H1 (cell line): ENCODE data around the gene ITGA3.

Experiments
- CHD2 ChIP-seq: IDR thresholded peaks from 2 replicates; pipeline ENCODE4 v1.6.1; 2012; ENCODE audit warnings: low read length, improper control_type of control experiment
- CTCF ChIP-seq, 3 experiments: IDR thresholded peaks; 1 replicate in 2 of 3; 2 replicates in 1 of 3; pipeline versions ENCODE4 v1.5.1 to v1.6.1; 2011; ENCODE audit warnings: low read length in 3 of 3, mild to moderate bottlenecking in 3 of 3, inconsistent platforms in 2 of 3, low read depth in 1 of 3, moderate library complexity in 1 of 3; ENCODE audit not compliant: insufficient read depth in 1 of 3; ENCODE audit errors: control extremely low read depth in 1 of 3
- EZH2 ChIP-seq: fragments of 200-600 bp; sonication (generic); IDR thresholded peaks from 2 replicates; pipeline ENCODE4 v1.7.1; 2012; ENCODE audit warnings: low read depth, mild to moderate bottlenecking, moderate library complexity, low read length, inconsistent platforms; ENCODE audit not compliant: severe bottlenecking
- JUN ChIP-seq: IDR thresholded peaks from 2 replicates; pipeline ENCODE4 v1.6.1; 2011; ENCODE audit warnings: low read depth, mild to moderate bottlenecking, improper control_type of control experiment, low read length
- POLR2A ChIP-seq, 2 experiments: IDR thresholded peaks; 1 replicate in 1 of 2; 2 replicates in 1 of 2; pipeline ENCODE4 v1.6.1; 2011; ENCODE audit warnings: low read depth in 2 of 2, low read length in 2 of 2, mild to moderate bottlenecking in 2 of 2; ENCODE audit errors: control extremely low read depth in 1 of 2
- POLR2AphosphoS5 ChIP-seq: IDR thresholded peaks from 2 replicates; pipeline ENCODE4 v1.6.1; 2011; ENCODE audit warnings: low read depth, low read length
- SAP30 ChIP-seq: fragments of 300-600 bp; sonication (generic); IDR thresholded peaks from 2 replicates; pipeline ENCODE4 v1.7.1; 2012; ENCODE audit warnings: low read length, moderate library complexity, mild to moderate bottlenecking, inconsistent platforms; ENCODE audit not compliant: insufficient read depth, insufficient replicate concordance
- TAF1 ChIP-seq: IDR thresholded peaks from 2 replicates; pipeline ENCODE4 v1.6.1; 2011; ENCODE audit warnings: mild to moderate bottlenecking, low read depth, low read length

DNA sequence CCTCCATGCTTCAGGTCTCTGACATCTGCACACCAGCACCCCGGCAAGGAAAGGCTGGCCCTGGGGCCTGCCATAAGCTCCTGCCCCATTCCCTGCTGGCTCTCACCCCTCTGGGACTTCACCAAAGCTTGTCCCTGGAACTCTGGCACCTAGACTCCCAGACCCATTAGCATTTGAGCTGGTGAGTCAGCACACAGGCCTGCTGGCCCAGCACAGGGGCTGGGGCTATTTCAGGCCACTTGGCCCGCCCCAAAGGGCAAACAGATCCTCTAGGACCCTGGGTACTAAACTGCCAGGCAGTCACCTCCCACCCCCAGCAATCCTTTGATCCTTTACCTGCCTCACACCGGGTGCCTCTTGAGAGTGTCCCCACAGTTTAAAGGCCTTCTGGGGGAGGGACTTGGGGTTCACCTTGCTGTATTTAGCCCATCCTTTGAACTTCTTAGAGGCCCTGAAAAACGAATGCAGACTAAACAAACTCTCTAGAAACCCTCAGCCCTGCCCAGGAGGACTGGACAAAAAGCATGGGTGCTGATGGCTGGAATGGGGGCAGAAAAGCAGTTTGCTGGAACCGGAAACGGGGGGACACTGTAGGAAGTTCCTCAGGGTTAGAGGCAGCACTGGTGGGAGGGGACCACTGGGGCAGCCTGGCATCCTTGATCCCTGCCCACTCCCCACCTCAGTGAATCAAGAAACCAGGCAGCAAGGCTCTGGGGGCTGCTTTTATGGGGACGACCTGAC, 77.3 kb downstream of the ITGA3 start:
- TF ChIP-seq POLR2AphosphoS5 (no peak), POLR2A (IDR thresholded peaks at IDR 0.05; ENCODE audit: control extremely low read depth in 1 of 2, low read depth in 2 of 2, low read length in 2 of 2) (no peak), CTCF (IDR thresholded peaks at IDR 0.05; ENCODE audit: control extremely low read depth in 1 of 3, insufficient read depth in 1 of 3, low read depth in 1 of 3, low read length in 3 of 3) (no peak), CHD2 (no peak), SAP30 (no peak), JUN (no peak), TAF1 (no peak), EZH2 (no peak)
